Colonic mucosa (tissue), 4 donors: ENCODE results near the gene TNNI2. TPM values are rescaled to one million over a fixed set of nuclear protein-coding genes. Genes with fewer than 3 reads are reported as not detected.
A peak's percentile ranks its signal among the peaks of the same experiment; 100 is the strongest.
"Not testable (repeated sequence)": the region's sequence is repeated elsewhere in the genome, so short reads cannot be mapped to it uniquely, and the experiment has no call there.

Experiments used
- DNase-seq: peaks from one replicate; pipeline ENCODE4 v3.0.0-alpha.2; 2020
- H3K27ac ChIP-seq: fragments of 200-600 bp; one replicate; pipeline ENCODE4 v1.8.0; 2021
- H3K27me3 ChIP-seq: fragments of 200-600 bp; one replicate; pipeline ENCODE4 v1.8.0; 2021
- H3K36me3 ChIP-seq: fragments of 200-600 bp; one replicate; pipeline ENCODE4 v1.8.0; 2021
- H3K4me1 ChIP-seq: fragments of 200-600 bp; one replicate; pipeline ENCODE4 v1.8.0; 2021; ENCODE audit warnings: mild to moderate bottlenecking
- H3K4me3 ChIP-seq: fragments of 200-600 bp; one replicate; pipeline ENCODE4 v1.8.0; 2021
- H3K9ac ChIP-seq, 2 donors: one replicate each; pipeline ENCODE4 v1.7.0; 2013; ENCODE audit warnings: control low read depth in 2 of 2, low read depth in 2 of 2, low read length in 2 of 2
- H3K9me3 ChIP-seq: fragments of 200-600 bp; one replicate; pipeline ENCODE4 v1.8.0; 2021
- CTCF ChIP-seq: fragments of 200-600 bp; IDR thresholded peaks from one replicate; pipeline ENCODE4 v1.8.0; 2022; ENCODE audit warnings: antibody characterized with exemption, mild to moderate bottlenecking
- intact Hi-C: fragments of 100-400 bp; cut with DNase I; formaldehyde crosslinking; loops from one replicate; pipeline ENCODE4 v1.14.1; 2022
- total RNA-seq, 2 donors: library from RNA; stranded (reverse); fragmentation: NEBNext Ultra II Directional in 1 of 2; extraction: Animal tissue kit (Norgen Biotek cat#: 25700) in 1 of 2; gene quantifications; one replicate each; pipeline ENCODE4 v1.2.1, GENCODE V29; 2021
- donor health status: healthy.
- donor health status: DM: no; HTN: no; CAD: no.
- donor health status: DM: no; HTN: no; CAD: no.

Gene TNNI2
- total RNA-seq, 2 donors from 2014 or later, result 0.94 TPM; not detected in 1

- TF ChIP-seq CTCF, result peak; percentile 89
- H3K36me3 ChIP-seq, result no peaks in the 10 kb centered on the region
- no peaks in the 10 kb centered on the region for H3K9me3 ChIP-seq
- peak overlapping the region; percentile 22 for H3K27ac ChIP-seq
- H3K9ac ChIP-seq, result no peak overlapping the region
- H3K4me1 ChIP-seq, result no peaks in the 10 kb centered on the region
- H3K4me3 ChIP-seq, result no peak overlapping the region
- intact Hi-C loops, result loop anchor here (5.0 kb wide), 1 partner anchor 270 kb away; no protein-coding TSS in a partner anchor
- no peaks in the 10 kb centered on the region for H3K27me3 ChIP-seq
- peak; percentile 81 for DNase-seq
Observed at GRCh38 chr11:1882265-1883238, 43.8 kb downstream of the TNNI2 start.

- Histone ChIP-seq H3K4me3 (no peak overlapping the region), H3K4me1 (no peaks in the 10 kb centered on the region), H3K9ac (no peak overlapping the region), H3K27ac (no peak overlapping the region), H3K9me3 (no peaks in the 10 kb centered on the region), H3K27me3 (no peaks in the 10 kb centered on the region), H3K36me3 (no peaks in the 10 kb centered on the region)
- no peak for DNase-seq
- TF ChIP-seq CTCF, result no peak
- intact Hi-C loops, result loop anchor here (5.0 kb wide), 1 partner anchor 269 kb away; no protein-coding TSS in a partner anchor
Observed at GRCh38 chr11:1883346-1884302, 44.8 kb downstream of the TNNI2 start.

- no peak overlapping the region for H3K27ac ChIP-seq
- H3K4me3 ChIP-seq, result no peak overlapping the region
- no peaks in the 10 kb centered on the region for H3K36me3 ChIP-seq
- H3K4me1 ChIP-seq, result no peaks in the 10 kb centered on the region
- H3K27me3 ChIP-seq, result no peaks in the 10 kb centered on the region
- no peak for DNase-seq
- intact Hi-C loops, result loop anchor here (5.0 kb wide), 1 partner anchor 268 kb away; no protein-coding TSS in a partner anchor
- TF ChIP-seq CTCF, result no peak
- H3K9me3 ChIP-seq, result no peaks in the 10 kb centered on the region
- no peak overlapping the region for H3K9ac ChIP-seq
Observed at GRCh38 chr11:1884303-1884700, 45.5 kb downstream of the TNNI2 start.

GRCh38 chr11:1886551-1886950 is 47.8 kb downstream of the TNNI2 start:
- H3K36me3 ChIP-seq, H3K9me3 ChIP-seq, intact Hi-C loops, H3K4me1 ChIP-seq, DNase-seq, H3K27ac ChIP-seq, H3K4me3 ChIP-seq, H3K27me3 ChIP-seq, H3K9ac ChIP-seq: not testable (repeated sequence)

- no peak overlapping the region for H3K4me3 ChIP-seq
- DNase-seq, result no peak
- H3K9me3 ChIP-seq, result no peaks in the 10 kb centered on the region
- H3K4me1 ChIP-seq, result no peaks in the 10 kb centered on the region
- H3K36me3 ChIP-seq, result no peaks in the 10 kb centered on the region
- intact Hi-C loops, result no loop called here
- no peaks in the 10 kb centered on the region for H3K27me3 ChIP-seq
- H3K9ac ChIP-seq, result no peak overlapping the region
- no peak for TF ChIP-seq CTCF
- no peak overlapping the region for H3K27ac ChIP-seq
Observed at GRCh38 chr11:1887451-1888346, 48.9 kb downstream of the TNNI2 start.
